NT2/D1 (cell line): ENCODE measurements around the gene FIBIN.

Experiments
- SUZ12 ChIP-seq: IDR thresholded peaks from 2 replicates; pipeline ENCODE4 v1.6.1; 2011; ENCODE audit not compliant: insufficient read length, insufficient read depth; ENCODE audit errors: extremely low read depth
- YY1 ChIP-seq: IDR thresholded peaks from 2 replicates; pipeline ENCODE4 v1.6.1; 2011; ENCODE audit not compliant: insufficient read length, insufficient read depth
- ZNF274 ChIP-seq: IDR thresholded peaks from 2 replicates; pipeline ENCODE4 v1.6.1; 2011; ENCODE audit warnings: mild to moderate bottlenecking, low read depth, low read length

GRCh38 chr11:26960281-26960680, 33.6 kb upstream of the FIBIN start:
- TF ChIP-seq ZNF274, result no peak
- no peak for TF ChIP-seq SUZ12
- TF ChIP-seq YY1, result no peak
